ENCODE results near the gene TUBE1. TPM values are rescaled to one million over a fixed set of nuclear protein-coding genes. Genes with fewer than 3 reads are reported as not detected.

The TUBE1 gene
- total and polyA plus RNA-seq, 2 experiments from 2014 or later = 26.3 to 27.7 TPM

DNA sequence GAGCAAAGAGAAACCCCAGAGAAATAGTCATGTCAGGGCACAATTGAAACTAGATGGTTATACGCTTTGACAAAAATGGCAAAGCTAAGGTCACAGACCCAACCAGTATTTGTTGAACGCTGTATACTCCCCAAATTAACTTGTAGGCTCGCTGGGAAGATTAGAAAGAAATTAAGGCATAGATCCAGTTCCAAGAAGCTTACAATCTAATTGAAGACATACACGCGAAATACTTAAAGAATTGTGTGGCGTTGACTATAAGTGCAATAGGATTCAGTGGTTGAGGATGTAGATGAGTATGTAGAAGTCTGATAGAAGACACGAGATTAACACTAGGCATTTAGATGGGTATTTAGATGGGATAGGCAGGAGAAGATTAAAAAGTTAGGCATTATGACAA, 634 bp upstream of the TUBE1 start:
- no peaks in the 10 kb centered on the region for H3F3A ChIP-seq (replicated peaks; ENCODE audit: low read depth)
- no peaks in the 10 kb centered on the region for H3K9me2 ChIP-seq (ENCODE audit: insufficient read depth)
- Mint-ChIP-seq H3K4me3 (no peak overlapping the region), H3K4me1 (peaks cover 2% of the 10 kb centered on the region; the same call in 1 of the 3 replicates), H3K36me3 (ENCODE audit: low read depth) (peaks cover 12% of the 10 kb centered on the region; the same call in 2 of the 3 replicates), H3K27ac (no peak overlapping the region), H3K27me3 (ENCODE audit: insufficient read depth, low read depth, poor library complexity) (no peaks in the 10 kb centered on the region), H3K9me3 (no peaks in the 10 kb centered on the region)
- no peak for DNase-seq (ENCODE audit: low spot score)
- no peak for ATAC-seq
- no peaks in the 10 kb centered on the region for H3K27me3 ChIP-seq (ENCODE audit: insufficient read depth)
- 0 out of 2 replicates have a peak, but pooled peaks cover 6% of the 10 kb centered on the region for H3K4me1 ChIP-seq (ENCODE audit: insufficient read depth)
- peak overlapping the region; percentile 75 for H2AFZ ChIP-seq
- peak overlapping the region; percentile 65 for H3K4me3 ChIP-seq
- H3K4me2 ChIP-seq = peak overlapping the region; percentile 79
- TF ChIP-seq ZNF114 (CRISPR knock-in tag; IDR thresholded peaks at IDR 0.05) (no peak), POLR2AphosphoS5 (IDR thresholded peaks at IDR 0.05; ENCODE audit: low read depth) (no peak), ZNF331 (CRISPR knock-in tag; IDR thresholded peaks at IDR 0.05; ENCODE audit: low read depth) (no peak), JUNB (IDR thresholded peaks at IDR 0.05; ENCODE audit: unreplicated experiment) (no peak), EZH2phosphoT487 (IDR thresholded peaks at IDR 0.05; ENCODE audit: unreplicated experiment) (no peak), NANOG (IDR thresholded peaks at IDR 0.05; ENCODE audit: borderline replicate concordance) (no peak)
- TF ChIP-seq, protein P1, sequence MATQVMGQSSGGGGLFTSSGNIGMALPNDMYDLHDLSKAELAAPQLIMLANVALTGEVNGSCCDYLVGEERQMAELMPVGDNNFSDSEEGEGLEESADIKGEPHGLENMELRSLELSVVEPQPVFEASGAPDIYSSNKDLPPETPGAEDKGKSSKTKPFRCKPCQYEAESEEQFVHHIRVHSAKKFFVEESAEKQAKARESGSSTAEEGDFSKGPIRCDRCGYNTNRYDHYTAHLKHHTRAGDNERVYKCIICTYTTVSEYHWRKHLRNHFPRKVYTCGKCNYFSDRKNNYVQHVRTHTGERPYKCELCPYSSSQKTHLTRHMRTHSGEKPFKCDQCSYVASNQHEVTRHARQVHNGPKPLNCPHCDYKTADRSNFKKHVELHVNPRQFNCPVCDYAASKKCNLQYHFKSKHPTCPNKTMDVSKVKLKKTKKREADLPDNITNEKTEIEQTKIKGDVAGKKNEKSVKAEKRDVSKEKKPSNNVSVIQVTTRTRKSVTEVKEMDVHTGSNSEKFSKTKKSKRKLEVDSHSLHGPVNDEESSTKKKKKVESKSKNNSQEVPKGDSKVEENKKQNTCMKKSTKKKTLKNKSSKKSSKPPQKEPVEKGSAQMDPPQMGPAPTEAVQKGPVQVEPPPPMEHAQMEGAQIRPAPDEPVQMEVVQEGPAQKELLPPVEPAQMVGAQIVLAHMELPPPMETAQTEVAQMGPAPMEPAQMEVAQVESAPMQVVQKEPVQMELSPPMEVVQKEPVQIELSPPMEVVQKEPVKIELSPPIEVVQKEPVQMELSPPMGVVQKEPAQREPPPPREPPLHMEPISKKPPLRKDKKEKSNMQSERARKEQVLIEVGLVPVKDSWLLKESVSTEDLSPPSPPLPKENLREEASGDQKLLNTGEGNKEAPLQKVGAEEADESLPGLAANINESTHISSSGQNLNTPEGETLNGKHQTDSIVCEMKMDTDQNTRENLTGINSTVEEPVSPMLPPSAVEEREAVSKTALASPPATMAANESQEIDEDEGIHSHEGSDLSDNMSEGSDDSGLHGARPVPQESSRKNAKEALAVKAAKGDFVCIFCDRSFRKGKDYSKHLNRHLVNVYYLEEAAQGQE (IDR thresholded peaks at IDR 0.05; ENCODE audit: unreplicated experiment) = no peak
- TF ChIP-seq, protein P2, sequence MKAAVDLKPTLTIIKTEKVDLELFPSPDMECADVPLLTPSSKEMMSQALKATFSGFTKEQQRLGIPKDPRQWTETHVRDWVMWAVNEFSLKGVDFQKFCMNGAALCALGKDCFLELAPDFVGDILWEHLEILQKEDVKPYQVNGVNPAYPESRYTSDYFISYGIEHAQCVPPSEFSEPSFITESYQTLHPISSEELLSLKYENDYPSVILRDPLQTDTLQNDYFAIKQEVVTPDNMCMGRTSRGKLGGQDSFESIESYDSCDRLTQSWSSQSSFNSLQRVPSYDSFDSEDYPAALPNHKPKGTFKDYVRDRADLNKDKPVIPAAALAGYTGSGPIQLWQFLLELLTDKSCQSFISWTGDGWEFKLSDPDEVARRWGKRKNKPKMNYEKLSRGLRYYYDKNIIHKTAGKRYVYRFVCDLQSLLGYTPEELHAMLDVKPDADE (IDR thresholded peaks at IDR 0.05) = no peak
- H3K79me2 ChIP-seq (replicated peaks; ENCODE audit: insufficient read depth) = no peaks in the 10 kb centered on the region
- H4K20me1 ChIP-seq (replicated peaks; ENCODE audit: insufficient read depth) = no peaks in the 10 kb centered on the region
- no peaks in the 10 kb centered on the region for H3K36me3 ChIP-seq (ENCODE audit: insufficient read depth)
- H3K27ac ChIP-seq (ENCODE audit: low read depth) = no peak overlapping the region

DNA sequence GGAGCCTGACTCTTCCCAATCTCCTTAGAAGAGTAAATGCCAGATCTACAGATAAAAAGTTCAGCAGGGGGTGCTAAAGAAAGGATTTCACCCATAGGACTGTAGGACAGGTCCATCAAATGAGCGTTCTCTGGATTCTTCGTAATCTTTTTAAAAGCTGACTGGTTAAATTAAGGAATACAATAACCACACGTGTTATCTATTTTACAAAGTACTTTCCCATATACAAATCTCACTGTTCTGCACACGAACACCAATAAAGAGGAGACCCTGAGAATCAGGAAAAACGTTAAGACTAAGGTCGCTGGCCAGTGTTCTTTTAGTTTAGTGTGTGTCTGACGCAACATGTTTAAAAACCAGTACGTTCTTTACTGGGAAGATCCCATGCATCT, 542 bp downstream of the TUBE1 start:
- no peak overlapping the region for H3K4me3 Mint-ChIP-seq
- 0 out of 2 replicates have a peak overlapping the region, but pooled peaks have one; percentile 8 for H3K27ac ChIP-seq (ENCODE audit: low read depth)
- H2AFZ ChIP-seq = peak overlapping the region; percentile 80; the same call in 1 of the 2 replicates
- 0 out of 2 replicates have a peak, but pooled peaks cover 6% of the 10 kb centered on the region for H3K4me1 ChIP-seq (ENCODE audit: insufficient read depth)
- no peak for TF ChIP-seq ZNF331 (CRISPR knock-in tag; IDR thresholded peaks at IDR 0.05; ENCODE audit: low read depth)
- TF ChIP-seq, protein P3, sequence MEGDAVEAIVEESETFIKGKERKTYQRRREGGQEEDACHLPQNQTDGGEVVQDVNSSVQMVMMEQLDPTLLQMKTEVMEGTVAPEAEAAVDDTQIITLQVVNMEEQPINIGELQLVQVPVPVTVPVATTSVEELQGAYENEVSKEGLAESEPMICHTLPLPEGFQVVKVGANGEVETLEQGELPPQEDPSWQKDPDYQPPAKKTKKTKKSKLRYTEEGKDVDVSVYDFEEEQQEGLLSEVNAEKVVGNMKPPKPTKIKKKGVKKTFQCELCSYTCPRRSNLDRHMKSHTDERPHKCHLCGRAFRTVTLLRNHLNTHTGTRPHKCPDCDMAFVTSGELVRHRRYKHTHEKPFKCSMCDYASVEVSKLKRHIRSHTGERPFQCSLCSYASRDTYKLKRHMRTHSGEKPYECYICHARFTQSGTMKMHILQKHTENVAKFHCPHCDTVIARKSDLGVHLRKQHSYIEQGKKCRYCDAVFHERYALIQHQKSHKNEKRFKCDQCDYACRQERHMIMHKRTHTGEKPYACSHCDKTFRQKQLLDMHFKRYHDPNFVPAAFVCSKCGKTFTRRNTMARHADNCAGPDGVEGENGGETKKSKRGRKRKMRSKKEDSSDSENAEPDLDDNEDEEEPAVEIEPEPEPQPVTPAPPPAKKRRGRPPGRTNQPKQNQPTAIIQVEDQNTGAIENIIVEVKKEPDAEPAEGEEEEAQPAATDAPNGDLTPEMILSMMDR (conservative IDR thresholded peaks at IDR 0.05; ENCODE audit: low read depth in 2 of 2) = peak; percentile 28 to 51
- H3K27ac Mint-ChIP-seq = no peak overlapping the region
- H3K27me3 Mint-ChIP-seq (ENCODE audit: insufficient read depth, low read depth, poor library complexity) = no peaks in the 10 kb centered on the region
- H3K36me3 ChIP-seq (ENCODE audit: insufficient read depth) = no peaks in the 10 kb centered on the region
- peaks cover 2% of the 10 kb centered on the region; the same call in 1 of the 3 replicates for H3K4me1 Mint-ChIP-seq
- peak overlapping the region; percentile 65 for H3K4me3 ChIP-seq
- no peaks in the 10 kb centered on the region for H3F3A ChIP-seq (replicated peaks; ENCODE audit: low read depth)
- ATAC-seq = peak; percentile 49
- no peaks in the 10 kb centered on the region for H3K9me3 Mint-ChIP-seq
- H3K36me3 Mint-ChIP-seq (ENCODE audit: low read depth) = peaks cover 12% of the 10 kb centered on the region; the same call in 2 of the 3 replicates
- peak; percentile 56 for DNase-seq (ENCODE audit: low spot score)
- no peaks in the 10 kb centered on the region for H3K27me3 ChIP-seq (ENCODE audit: insufficient read depth)
- no peaks in the 10 kb centered on the region for H3K79me2 ChIP-seq (replicated peaks; ENCODE audit: insufficient read depth)
- H3K9me2 ChIP-seq (ENCODE audit: insufficient read depth) = no peaks in the 10 kb centered on the region
- H3K4me2 ChIP-seq = peak overlapping the region; percentile 79
- H4K20me1 ChIP-seq (replicated peaks; ENCODE audit: insufficient read depth) = no peaks in the 10 kb centered on the region
